GM19351 (cell line): ENCODE data around the gene NF1.
"Not testable (repeated sequence)": the region's sequence is repeated elsewhere in the genome, so short reads cannot be mapped to it uniquely, and the experiment has no call there.

Source experiments
- ATAC-seq: cut with Tn5 transposase; IDR thresholded peaks from one replicate; pipeline ENCODE4 v1.9.1; 2021; ENCODE audit warnings: mild to moderate bottlenecking, moderate library complexity; ENCODE audit not compliant: unreplicated experiment

Gene NF1

DNA sequence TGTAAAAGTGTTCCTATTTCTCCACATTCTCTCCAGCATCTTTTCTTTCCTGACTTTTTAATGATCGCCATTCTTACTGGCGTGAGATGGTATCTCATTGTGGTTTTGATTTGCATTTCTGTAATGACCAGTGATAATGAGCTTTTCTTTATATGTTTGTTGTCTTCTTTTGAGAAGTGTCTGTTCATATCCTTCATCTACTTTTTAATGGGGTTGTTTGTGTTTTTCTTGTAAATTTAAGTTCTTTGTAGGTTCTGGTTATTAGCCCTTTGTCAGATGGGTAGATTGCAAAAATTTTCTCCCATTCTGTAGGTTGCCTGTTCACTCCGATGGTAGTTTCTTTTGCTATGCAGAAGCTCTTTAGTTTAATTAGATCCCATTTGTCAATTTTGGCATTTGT, 81.4 kb downstream of the NF1 start:
- not testable (repeated sequence) for ATAC-seq

DNA sequence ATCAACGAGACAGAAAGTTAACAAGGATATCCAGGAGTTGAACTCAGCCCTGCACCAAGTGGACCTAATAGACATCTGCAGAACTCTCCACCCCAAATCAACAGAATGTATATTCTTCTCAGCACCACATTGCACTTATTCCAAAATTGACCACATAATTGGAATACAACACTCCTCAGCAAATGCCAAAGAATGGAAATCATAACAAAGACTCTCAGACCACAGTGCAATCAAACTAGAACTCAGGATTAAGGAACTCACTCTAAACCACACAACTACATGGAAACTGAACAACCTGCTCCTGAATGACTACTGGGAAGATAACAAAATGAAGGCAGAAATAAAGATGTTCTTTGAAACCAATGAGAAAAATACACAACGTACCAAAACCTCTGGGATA, 84.2 kb downstream of the NF1 start:
- not testable (repeated sequence) for ATAC-seq

DNA sequence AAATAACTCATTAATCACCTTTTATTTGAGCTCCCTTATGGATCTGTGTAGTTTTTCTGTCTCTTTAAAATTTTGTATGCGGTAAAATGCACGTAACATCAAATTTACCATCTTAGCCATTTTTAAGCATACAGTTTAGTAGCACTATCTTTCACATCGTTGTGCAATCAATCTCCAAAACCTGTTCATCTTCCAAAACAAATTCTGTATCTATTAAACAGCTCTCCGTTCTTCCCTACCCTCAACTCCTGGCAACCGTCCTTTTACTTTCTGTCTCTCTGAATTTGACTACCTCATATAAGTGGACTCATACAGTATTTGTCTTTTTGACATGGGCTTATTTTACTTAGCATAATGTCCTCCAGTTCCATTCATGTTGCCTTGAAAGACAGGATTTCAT, 100.5 kb downstream of the NF1 start:
- ATAC-seq, result no peak

DNA sequence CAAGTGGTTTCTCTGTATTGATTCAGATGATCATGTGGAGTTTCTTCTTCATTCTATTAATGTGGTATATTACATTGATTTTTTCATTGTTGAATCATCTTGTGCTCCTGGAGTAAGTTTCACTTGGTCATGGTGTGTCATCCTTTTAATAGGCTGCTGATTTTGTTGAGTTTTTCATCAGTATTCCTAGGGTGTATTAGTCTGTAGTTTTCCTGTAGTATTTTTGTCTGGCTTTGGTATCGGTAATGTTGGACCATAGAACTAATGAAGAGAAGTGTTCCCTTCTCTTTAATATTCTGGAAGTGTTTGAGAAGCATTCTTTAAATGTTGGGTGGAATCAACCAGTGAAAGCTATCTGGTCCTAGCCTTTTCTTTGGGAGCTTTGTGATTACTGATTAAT, 103.2 kb downstream of the NF1 start:
- no peak for ATAC-seq

DNA sequence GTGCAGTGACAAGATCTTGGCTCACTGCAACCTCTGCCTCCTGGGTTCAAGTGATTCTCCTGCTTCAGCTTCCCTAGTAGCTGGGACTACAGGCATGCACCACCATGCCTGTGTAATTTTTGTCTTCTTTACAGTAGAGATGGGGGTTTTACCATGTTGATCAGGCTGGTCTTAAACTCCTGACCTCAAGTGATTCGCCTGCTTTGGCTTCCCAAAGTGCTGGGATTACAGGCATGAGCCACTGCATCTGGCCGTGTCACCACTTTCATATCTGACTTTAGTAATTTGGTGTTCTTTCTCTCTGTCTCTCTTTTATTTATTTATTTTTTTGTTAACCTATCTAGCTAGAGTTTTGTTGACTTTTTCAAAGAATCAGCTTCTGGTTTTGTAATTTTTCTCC, 103.9 kb downstream of the NF1 start:
- ATAC-seq, result not testable (repeated sequence)

DNA sequence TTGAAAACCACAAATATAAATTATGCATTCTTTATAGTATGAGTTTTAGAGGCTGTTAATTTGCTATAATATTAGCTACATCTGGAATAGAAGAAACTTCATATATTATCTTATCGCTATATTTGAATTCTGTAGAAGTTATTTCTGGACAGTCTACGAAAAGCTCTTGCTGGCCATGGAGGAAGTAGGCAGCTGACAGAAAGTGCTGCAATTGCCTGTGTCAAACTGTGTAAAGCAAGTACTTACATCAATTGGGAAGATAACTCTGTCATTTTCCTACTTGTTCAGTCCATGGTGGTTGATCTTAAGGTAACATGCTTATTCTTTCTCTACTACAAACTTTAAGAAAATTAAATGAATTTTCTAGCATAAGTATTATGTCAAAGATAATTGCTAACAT, 105.5 kb downstream of the NF1 start:
- no peak for ATAC-seq

DNA sequence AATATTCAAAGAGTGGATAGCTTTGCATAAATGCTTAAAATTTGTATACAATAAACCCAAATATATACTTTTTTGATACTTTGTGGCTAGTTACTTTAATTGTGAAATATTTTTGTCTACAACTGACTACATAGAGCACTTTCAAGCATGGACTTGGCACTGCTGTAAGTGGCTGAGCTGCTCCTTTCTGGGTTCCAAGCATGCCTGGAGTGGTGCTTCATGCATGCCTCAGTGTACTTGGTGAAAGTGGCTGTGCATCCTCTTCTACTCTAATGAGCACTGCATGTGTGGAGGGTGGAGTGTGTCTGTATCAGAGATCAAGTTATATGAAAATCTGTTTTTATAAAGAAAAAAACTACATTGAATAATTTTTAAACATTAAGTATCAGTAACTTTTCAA, 108.2 kb downstream of the NF1 start:
- no peak for ATAC-seq

DNA sequence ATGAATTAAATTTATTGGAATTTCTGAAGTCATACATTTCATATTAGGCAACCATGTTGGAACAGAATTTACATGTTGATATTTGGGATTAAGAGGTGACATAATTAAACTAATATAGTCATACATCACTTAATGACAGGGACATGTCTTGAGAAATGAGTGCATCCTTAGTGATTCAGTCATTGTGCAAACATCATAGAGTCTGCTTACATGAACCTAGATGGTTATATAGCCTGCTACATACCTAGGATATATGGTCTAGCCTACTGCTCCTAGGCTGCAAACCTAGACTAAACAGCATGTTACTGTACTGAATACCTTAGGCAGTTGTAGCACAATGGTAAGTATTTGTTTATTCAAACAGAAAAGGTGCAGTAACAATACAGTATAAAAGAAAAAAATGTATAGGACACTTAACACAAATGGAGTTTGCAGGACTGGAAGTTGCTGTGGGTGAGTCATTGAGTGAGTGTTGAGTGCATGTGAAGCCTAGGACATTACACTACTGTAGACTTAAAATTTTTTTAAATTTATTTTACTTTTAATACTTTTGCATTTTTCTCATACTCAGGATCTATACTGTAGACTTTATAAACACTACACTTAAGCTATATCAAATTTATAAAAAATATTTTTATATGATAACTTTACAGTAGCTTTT, 116.7 kb downstream of the NF1 start:
- ATAC-seq, result no peak

DNA sequence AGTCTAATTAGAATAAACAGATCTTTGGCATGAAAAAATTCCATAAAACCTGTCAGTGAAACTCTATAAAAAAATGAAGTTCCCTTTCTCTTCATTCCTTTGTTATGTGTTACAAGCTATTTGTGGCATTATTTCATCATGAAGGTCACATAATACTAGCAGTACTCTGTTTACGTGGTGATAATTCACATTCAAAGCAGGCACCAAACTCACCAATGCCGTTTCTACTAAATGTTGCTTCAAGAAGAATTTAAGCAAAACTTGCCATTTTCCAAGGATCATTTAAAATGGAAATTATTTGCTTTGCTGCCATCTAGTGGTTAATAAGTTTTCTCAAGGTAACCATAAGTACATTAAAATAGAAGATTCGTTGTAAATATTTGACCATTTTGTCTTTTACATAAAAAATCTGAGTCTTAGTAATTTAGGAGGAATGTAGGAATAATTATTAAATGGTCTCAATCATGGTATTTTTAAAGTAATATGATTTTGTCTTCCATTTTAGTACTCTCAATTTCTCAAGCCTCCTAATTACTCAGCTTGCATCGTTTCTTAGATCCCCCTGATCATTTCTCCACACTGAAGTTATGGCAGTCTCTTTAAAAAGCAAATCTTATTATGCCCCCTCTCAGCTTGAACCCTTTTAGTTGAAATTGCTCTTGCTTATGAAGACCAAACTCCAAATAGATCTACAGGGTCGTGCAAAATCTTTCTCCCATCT, 121.4 kb downstream of the NF1 start:
- no peak for ATAC-seq

DNA sequence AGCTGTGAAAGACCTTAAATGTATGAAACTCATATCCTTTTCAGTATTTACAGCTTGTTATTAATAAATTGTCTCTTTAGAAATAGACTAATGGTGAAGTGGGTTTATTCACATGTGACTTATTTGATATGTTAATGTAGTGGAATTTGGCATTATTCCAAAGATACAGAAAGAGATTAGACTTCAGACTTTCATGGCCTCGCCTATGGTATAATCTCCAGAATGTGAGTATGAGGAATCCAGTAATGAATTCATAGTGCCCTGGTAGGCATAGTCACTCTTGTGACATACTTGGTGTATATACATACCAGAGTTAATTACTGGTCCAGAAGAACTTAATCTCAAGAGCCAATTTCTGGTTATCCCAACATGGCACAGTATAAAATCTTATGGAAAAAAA, 129.6 kb downstream of the NF1 start:
- ATAC-seq, result no peak

DNA sequence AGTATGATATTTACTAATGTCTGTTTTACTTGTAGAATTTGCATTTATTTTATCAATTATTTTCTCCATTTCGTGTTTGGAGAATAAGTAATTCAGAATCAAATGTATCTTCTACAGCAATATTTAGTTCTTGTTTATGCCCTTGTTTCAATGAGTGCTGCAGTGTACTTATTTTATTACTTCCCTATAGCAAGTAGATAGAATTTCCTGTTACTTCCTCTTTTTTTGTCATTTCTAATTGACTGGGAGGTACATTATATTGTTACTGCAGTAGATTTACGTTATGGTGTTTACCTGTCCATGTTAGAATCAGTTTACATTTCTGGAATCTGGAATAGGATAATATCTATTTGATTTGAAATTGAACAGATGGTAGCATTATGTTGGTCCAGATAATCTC, 131.1 kb downstream of the NF1 start:
- no peak for ATAC-seq

DNA sequence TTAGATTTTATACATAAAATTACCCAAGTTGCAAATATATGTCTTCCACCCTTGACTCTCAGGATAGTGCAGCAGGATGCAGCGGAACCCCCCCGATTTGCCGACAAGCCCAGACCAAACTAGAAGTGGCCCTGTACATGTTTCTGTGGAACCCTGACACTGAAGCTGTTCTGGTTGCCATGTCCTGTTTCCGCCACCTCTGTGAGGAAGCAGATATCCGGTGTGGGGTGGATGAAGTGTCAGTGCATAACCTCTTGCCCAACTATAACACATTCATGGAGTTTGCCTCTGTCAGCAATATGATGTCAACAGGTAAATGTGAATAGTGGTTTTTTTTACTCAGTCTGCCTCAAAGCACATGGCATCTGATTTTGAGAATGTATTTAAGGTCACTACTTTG, 131.6 kb downstream of the NF1 start:
- ATAC-seq, result no peak

DNA sequence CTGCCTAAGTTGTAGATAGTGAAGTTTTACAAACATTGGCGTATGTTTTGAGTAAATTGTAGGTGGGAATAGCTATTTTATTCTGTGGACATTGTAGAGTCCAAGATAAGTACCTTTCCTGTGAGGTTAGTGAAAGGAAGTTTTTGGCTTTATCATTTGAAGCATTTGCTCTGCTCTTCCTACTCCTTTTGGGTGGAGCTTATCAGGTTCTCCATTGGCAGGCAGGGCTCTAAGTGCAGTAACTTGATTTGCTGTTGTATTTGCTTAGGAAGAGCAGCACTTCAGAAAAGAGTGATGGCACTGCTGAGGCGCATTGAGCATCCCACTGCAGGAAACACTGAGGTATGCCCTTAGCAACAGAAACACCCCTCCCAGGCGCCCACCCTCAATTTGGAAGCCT, 132.2 kb downstream of the NF1 start:
- no peak for ATAC-seq

DNA sequence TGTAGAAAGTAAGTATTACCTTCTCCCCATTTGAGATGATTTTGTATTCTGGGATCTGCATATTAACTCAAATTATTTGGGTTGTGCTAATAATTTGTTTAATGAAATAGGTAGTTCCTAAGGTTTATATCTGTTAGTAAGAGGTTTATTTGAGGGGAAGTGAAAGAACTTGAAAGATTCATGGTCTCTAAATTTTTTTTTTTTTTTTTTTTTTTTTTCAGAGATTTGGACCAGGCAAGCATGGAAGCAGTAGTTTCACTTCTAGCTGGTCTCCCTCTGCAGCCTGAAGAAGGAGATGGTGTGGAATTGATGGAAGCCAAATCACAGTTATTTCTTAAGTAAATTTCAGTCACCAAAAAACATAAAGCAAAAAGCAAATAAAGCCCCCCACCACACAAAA, 137.1 kb downstream of the NF1 start:
- no peak for ATAC-seq

DNA sequence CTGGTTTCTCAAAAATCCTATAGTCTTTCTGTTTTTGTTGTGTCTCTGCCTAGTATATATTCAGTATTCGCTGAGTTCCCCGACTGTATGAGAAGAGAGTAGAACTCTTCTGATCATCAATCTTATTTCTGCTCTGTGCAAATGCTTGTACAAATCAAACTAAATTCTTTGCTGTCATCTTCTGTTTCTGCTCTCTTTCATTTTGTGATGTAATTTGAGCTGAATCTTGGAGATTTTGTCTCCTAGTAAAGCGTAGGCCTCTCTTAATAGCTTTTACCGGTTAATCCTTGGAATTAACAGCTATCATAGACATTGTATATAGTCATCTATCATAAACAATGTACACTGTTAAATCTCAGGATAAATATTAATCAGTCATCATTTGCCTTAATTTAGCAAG, 140.3 kb downstream of the NF1 start:
- ATAC-seq, result no peak

DNA sequence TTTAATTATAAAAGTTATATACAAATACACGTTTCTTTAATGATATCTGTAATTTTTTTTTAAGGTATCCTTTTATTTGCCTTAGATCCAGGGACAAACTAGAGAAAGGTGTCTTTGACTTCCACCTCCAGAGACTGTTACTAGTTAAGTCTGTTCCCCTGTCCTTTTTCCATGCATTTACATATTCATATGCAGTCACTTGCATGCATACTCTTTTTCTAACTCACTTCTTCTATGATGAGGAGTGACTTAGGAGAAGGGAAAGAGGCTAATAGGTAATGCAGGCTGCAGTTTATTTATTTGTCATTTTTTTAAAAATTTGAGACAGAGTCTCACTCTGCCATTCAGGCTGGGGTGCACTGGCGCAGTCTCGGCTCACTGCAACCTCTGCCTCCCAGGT, 141.4 kb downstream of the NF1 start:
- no peak for ATAC-seq

DNA sequence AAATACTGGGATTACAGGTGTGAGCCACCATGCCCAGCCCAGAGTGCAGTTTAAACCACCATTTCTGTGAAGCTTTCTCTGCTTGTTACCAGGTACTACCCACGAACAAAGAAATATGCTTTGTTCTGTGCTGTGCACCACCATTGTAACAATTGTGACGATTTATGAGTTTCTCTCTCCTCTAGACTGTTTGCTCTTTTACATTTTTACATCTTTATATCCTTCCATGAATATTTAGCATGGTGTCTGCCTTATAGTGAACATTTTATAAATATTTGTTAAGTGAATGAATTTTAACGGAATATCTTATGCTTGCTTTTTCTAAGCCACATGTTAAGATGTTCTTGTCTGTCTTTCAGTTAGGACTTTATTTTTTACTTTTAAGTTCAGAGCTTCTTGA, 141.9 kb downstream of the NF1 start:
- ATAC-seq, result no peak

DNA sequence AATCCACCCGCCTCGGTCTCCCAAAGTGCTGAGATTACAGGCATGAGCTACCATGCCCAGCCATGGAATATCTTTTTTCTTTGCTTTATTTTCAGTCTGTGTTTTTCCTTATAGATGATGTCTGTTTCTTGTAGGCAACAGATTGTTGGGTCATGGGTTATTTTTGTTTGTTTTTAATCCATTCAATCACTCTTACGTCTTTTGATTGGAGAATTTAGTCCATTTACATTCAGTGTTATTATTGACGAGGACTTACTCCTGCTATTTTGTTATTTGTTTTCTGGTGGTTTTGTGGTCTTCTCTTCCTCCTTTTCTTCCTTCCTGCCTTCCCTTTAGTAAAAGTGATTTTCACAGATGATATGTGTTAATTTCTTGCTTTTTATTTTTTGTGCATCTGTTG, 146.3 kb downstream of the NF1 start:
- ATAC-seq, result no peak

DNA sequence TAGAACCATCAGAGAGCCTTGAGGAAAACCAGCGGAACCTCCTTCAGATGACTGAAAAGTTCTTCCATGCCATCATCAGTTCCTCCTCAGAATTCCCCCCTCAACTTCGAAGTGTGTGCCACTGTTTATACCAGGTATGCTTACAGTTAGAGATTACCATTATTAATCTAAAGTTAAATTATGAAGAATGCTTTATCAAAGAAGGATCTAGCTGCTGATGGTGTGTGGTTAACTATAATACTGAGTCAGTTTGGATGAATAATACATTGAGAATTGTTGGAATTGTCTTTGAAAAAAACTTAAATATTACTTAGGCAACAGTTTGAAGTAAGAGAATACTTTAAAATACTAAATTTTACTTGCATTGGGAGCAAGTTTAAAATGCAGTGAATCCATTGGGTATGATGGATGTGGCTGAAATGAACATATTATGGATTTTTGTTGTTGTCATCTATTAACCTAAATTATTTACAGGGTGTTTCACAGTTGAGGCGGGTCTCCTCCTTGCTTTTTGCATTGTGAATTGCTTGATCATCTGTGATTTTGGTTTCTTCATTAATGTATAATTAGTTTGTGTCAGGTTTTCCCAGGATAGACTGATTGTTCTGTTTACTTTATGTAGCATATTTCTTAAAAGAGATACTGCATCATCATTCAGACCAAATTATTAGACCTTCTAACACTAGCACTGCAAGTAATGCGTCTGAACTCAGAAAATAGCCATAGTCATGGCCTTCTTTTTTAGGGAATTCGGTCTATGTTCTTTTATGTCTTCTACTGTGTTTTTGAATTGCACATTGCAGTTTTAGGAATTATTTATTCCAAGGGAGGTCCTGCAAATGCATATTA, 154.4 kb downstream of the NF1 start:
- ATAC-seq, result no peak

DNA sequence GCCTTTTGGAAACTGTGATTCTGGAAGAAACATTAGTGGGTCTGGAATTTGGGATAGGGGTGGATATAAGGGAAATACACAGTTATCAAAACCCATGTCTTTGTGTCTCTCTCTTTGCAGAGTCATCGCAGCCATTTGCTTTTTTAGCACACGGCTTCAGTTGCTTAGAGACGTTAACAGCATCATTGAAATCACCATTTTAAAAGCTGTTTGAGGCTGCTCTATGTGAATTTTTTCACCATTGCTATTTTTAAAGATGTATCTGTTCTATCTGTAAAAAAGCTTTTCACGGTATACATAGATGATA, 155.0 kb downstream of the NF1 start:
- no peak for ATAC-seq

DNA sequence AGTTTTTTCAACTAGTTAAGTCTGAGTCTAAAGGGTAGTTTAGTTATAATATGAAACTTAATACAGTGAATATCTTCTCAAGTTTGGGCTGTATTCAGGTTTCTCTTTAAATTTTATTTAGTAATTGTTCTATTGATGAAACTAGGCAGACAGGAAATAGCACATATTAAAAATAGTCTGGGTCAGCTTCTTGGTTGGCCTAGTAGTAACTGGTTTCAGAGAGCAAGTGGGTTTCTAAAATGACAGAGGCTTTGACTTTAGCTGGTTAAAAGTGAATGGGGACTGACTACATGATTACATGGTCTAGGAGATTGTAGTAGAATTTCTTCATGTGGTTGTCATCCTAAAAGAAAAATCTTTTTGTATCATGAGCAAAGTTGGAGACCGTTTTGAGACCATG, 155.5 kb downstream of the NF1 start:
- ATAC-seq, result no peak
